GM19468 (cell line): ENCODE results near the gene HOXA9.

Experiments used
- ATAC-seq: cut with Tn5 transposase; IDR thresholded peaks from one replicate; pipeline ENCODE4 v1.9.1; 2021; ENCODE audit warnings: mild to moderate bottlenecking, moderate library complexity, moderate number of reproducible peaks; ENCODE audit not compliant: unreplicated experiment; ENCODE audit errors: extremely low read depth

Gene HOXA9

DNA sequence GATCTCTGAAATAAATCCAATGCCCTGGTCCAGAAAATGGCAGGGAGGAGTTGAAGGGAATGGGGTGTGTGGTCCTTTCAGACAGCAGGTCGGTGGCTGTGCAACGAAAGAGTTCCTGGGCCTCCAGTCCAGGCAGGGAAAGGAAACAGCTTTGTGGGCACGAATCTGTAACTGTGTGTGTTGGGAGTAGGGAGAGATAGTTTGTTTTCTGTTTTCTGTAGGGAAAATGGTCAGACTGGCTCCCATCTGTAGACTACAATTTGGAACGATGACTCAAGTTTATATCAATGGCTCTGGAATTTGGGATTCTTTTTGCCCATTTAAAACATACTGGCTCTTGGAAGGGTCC lies 2.6 kb upstream of the HOXA9 start:
- no peak for ATAC-seq

DNA sequence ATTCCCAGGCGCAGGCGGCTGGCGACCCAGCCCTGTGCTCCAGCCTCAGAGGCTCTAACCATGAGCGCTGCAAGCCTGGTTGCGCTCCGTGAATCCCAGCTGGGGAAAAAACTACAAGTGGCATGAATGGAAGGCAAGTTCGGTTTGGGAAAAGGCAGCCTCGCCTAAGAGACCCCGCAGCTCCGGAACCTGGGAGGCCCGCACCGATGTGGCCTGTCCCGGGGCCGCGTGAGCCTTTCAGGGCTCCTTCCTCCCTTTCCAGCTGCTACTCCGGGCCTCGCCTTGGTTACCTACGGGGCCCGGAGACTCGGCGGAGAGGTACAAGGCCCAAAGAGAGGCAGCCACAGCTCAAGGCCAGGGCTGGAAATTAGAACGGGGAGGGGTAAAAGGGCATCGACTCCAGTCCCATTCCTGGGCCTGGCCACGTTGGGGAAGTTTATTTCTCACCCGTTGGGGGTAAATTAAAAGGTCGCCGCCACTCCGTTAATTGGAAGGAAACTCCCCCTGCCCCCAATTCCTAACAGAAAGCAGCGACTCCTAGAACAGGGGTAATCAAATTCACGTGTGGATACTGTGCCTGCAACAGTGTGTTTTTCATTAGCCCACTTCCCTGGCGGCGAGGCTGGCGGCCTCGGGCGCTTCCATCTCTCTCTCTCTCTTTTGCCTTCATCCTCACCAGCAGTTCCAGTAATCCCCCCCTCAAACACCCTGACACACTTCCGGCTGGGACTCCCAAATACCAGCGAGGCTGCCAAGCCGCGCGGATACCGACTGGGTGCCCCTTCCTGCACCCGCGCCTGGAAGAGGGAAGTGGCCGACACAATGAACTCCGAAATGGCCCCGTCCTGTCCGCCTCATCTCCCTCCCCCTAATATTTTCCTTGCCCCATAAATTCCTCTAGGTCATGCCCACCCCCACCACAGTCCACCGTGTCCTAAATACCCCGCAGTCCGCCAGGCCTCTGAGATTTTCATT lies 1.5 kb upstream of the HOXA9 start:
- ATAC-seq, result no peak

DNA sequence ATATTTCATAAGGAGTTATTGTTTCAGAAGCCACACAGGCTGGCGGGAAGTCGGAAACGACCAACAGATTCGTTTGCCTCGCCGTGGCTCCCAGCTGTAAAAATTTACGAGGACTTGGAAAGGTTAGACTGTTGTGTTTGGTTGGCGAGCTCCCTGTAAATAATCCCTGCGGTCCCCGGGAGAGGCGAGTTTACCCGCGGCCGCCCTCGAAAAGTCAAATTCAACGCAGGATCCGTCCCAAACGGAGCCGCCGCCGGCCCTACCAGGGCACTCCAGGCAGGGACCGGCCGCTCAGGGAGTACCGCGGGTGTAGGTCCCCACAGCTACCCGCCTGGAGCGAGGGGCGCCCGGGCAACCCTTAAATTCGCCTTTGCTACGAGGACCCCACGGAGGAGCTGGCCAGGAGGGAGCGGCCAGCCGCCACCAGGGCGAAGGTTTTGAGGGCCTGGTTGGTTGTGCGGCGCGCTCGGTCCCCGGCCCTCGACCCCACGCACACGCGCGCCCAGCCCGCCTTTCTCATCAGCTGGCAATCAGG lies 726 bp upstream of the HOXA9 start:
- ATAC-seq, result no peak

DNA sequence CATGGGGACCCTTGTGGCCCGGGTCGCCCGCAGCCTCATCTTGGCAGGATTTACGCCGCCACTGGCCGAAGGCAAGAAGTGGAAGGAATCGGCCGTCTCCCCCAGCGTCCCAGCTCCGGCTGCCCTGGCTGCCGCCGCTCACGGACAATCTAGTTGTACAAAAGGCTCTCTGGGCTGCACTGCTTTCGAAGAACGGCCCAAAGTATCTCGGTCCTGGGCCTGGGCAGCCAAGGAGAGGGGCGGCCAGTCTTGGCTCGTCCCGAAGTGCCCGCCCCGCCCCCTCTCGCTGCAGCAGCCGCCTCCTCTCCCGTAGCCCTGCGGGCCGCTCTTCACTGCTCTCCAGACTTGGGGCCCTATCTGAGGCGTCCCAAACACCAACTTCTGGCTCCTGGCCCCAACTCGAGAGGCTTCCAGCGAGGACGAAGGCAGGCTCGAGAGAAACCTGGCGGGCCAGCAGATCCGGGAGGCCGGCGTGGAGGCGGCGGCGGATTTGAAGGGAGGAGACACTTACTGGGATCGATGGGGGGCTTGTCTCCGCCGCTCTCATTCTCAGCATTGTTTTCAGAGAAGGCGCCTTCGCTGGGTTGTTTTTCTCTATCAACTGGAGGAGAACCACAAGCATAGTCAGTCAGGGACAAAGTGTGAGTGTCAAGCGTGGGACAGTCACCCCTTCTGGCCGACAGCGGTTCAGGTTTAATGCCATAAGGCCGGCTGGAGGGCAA lies 809 bp downstream of the HOXA9 start:
- ATAC-seq, result no peak

DNA sequence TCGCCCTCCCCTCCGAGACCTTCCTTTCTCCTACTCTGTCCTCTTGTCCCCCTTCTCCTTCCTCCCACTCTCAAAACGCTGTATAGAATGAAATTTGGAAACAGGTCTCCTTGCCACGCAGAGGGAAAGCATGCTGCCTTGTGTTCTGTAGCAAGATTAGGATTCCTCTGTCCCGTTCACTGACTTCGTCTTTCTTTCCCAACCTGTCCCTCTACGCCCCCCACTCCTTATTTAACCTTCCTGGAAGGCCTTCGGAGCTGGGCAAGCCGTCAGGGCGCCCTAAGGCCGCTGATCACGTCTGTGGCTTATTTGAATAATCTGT lies 1.3 kb downstream of the HOXA9 start:
- ATAC-seq, result no peak

DNA sequence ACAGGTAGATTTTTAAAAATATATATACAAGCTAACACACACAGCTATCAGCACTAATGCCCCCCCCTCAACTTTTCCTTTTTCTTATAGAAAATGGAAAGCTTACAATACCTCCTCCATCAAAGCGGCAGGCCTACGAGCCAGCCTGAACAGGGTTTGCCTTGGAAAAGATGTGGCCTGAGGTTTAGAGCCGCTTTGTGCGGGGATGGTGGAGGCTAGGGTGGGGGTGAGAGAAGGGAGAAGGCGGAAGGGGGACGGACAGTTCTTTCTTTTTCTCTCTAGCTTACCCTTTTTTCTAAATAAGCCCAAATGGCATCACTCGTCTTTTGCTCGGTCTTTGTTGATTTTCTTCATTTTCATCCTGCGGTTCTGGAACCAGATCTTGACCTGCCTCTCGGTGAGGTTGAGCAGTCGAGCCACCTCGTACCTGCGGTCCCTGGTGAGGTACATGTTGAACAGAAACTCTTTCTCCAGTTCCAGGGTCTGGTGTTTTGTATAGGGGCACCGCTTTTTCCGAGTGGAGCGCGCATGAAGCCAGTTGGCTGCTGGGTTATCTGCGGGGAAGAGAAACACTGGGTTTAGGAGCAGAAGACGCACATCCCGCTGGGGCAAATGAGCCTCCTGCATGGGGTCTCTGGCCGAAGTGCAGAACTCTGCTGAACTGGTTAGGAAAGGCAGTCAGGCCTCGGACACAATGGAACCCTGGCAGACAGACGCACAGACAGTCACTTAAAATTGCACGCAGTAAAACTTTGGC lies 1.9 kb downstream of the HOXA9 start:
- no peak for ATAC-seq

DNA sequence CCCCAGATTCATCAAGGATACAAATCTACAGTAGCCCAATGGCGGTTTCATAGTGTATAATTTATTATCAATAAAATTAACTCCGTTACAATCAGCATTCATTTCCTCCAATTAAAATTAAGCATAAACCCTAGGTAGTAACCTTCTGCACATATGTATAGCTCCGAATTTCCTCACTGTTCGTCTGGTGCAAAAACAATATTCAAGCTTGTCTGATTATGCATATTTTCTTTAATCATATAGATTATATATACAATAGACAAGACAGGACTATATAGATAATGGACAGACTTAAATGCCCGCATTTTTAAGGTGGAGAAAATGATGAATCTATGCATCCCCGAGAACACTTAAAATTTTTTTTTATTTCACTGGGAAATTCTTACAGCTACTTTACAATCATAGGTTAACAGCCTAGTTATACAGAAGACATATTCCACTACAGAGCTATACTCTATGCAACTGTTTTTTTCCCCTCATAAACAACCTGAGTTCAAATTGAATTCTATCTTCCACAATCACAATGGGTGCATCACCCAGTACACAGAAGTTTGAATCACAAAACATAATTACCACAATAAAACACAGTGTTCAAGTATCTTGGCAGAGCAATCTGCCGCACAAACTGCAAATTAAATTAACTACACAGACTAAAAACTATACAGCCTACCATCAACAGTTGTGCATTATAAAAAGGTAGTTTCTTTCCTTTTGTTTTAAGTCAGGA lies 2.6 kb downstream of the HOXA9 start:
- no peak for ATAC-seq

DNA sequence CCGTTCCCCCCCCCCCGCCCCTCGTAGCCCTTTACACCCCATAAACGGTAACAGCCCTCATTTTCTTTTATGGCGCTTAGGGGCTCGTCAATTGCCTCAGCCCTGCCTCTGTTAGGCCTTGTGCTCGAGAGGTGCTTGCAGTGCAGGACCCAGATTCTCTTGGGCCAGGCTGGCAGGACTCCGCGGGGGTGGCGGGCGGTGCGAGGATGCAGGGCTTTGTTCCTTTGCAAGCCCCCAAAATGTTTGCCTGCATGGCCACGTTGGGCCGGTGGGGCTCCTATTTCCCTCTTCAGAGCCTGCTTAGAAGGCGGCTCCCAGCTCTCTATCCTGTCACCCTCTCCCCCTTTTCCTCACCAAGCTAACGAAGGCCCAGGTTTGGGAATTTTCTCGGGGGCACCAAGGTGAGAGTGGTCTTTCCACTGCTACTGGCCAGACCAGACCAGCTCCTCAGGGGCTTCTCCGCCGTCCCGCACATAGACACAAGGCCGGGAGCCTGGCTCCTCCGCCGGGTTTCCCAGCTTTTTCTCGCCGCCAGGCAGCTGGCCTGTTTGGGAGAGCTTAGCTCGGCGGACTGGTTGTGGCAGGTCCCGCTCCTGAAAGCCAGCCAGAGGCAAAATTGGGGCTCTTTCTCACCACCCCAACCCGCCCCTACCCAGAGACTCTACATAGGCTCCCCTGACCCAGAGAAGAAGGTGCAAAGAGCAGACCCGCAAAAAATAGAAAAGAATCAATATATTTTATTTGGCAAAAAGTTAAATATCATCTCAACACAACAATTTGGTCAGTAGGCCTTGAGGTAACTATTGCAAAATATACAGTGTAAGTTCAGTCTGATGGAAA lies 3.4 kb downstream of the HOXA9 start:
- no peak for ATAC-seq

DNA sequence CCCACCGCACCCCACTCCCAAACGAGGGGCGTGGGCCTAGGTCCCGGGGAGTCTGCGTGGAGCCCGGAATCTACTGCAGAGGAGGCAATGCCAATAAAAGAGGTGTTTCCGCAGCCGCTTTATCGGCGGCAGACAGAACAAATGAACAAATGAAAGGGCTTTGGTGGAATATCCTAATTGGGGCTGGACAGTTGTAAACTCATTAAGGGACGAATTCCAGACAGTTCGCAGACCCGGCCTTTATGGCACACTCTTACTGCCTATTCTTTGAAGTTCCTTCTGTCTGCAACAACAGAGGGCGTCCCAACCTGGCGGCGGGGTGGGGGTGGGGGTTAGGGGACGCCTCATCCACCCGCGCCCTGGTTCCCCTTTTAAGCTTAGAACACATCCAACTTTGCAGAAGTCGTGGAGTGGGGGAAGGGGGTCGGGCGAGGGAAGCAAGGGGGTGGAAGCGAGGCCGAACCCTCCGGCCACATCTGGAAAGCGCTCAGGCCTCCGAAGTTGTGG lies 4.1 kb downstream of the HOXA9 start:
- no peak for ATAC-seq

DNA sequence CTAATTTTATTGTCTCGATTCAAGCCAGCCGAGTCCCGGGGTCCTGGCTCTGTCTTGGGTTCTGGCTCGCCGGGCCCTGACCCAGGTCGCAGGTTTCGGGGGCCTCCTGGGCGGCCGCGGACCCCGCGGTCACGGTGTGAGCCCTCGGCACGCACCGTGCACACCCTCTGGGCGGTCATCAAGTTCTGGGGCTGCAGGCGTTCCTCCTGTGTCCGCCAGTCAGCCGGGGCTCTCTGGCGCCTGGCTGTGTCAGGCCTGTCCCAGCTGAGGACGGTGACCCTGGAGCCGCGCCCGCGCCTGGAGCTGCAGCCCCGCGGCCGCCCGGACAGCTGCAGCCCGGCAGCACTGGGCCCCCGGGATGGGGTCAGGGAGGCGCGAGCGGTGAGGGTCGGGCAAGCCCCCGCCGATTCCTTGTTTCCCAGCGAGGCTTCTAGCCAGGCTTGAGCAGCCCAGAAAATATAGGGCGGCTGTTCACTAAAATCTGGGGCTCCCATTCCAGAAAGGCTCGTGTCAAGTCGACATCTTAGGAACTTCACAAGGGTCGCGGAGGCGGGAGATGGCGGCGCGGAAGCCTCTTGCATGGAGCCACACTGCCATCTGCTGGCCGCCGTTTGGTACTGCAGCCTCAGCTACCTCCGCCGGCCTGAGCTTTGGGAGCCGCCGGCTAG lies 4.7 kb downstream of the HOXA9 start:
- no peak for ATAC-seq

DNA sequence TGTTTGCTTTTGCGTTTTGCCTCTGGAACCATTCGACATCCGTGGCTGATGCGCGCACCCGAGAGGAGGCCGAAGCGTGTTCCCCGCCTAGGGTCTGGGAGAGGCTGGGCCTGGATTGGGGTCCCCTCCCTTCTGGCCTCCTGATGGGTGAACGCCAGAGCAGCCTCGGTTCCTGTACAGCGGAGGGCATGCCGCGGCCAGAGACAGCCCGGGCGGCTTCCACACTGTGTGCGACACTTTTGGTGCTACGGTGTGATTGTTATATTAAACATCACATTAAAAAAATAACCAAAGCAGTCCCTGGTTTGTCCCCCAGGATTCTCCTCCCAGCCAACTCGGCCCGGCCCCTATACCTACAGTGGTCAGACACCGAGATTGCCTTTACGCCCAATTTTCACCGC lies 5.2 kb downstream of the HOXA9 start:
- ATAC-seq, result no peak

DNA sequence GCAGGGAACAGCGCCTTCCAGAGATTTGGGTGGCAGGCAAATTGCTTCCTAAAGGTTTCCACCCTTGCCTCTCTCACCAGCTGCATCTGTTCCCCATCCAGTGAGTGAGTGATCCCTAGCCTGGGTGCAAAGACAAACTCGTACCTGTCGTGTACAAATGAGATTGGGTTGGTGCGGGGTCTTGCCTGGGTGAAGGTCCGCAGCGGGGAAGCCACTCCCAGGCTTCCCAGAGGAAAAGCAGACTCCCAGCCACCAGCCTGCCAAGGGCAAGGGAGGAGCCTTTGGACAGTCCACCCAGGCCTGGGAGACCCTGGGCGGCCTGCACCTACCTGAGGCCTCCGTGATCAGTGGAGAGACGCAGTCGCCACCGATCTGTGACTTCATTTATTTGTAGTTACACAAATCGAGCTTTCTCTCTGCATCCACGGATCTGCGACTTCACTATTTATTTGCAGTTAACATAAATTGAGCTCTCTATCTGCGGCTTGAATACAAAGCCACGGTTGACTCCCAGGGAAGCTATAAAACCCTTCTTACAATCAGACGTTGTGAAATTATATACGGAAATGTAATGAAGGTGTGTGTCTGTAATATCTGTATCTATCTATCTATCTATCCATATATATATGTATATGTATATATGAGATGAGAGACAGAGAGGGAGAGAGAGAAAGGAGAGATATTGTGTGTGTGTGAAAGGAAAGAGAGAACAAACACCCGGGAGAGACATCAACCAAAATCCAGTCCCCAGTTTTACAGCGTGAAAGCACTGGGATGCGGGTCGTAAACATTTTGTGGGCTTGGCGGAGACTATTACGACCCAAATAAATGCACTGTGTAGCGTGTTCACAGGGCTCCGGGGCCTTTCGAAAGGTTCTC lies 5.8 kb downstream of the HOXA9 start:
- ATAC-seq, result no peak

DNA sequence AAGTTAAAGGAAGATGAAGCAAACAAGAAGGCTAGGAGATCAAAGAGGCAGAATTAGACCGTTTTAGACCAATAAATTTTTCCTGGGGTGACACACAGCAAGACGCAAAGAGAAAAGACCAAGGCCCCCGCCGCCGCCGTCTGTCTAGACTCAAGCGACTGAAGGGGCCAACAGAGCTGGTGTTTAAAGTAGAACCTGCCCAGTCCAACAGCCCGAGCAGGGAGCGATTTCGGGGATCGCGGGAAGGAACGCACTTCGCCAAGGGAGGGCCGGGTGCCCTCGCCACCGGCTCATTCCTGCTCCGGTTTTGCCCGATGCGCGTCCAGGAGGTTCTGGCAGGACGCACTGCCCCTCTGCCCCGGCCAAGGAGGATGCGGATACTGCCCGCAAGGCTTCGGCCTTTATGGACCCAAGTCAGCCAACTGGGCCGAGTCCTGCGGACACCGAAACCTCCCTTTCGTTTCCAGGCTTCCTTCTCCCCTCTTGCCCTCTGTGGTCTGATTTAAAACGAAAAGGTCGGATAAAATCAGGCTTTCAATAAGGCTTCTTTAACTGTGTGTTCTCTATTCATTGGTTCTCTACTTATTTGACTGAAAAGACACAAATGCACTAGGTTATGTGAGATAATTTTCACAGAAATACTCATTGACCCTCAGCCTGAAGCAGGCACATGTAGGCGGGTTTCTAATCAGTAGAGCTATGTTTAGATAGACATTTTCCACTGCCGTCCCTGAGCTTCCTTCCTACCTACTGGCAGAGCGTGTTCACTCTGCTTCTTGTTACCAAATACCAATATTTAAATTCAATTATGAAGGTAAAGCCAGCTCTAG lies 6.7 kb downstream of the HOXA9 start:
- no peak for ATAC-seq

DNA sequence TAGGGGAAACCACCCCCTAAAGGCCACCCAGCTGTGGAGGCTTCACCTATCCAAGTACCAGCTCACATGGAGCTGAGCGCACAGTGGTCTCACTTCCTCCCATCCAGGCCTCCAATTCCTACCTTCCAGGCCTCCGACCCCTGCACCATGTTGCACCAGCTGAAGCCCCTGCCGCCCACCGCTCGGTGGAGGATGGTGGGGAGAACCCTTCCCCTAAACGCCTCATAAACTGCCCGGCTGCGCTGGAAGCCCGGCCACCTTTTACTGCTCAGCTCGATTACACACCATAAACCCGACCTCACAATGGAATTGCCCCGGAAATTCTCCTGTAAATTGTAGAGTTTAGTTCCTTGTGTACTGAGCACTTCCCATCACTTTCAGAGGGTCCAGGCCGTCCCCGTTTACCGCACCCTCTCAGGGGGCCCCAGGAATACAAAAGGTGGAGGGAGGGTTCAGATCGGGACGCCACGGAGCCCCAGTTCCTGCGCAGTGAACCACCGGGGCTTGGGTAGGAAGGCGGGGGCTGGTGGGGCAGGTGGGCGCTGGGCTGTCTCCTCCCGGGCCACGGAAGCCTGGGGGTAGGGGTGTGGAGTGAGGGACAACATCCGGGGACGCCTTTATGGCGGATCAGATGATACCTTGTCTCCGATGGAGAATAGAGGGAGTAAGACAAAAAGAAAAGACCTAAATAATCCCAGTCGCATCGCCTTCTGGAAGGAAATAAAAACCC lies 7.5 kb downstream of the HOXA9 start:
- no peak for ATAC-seq

DNA sequence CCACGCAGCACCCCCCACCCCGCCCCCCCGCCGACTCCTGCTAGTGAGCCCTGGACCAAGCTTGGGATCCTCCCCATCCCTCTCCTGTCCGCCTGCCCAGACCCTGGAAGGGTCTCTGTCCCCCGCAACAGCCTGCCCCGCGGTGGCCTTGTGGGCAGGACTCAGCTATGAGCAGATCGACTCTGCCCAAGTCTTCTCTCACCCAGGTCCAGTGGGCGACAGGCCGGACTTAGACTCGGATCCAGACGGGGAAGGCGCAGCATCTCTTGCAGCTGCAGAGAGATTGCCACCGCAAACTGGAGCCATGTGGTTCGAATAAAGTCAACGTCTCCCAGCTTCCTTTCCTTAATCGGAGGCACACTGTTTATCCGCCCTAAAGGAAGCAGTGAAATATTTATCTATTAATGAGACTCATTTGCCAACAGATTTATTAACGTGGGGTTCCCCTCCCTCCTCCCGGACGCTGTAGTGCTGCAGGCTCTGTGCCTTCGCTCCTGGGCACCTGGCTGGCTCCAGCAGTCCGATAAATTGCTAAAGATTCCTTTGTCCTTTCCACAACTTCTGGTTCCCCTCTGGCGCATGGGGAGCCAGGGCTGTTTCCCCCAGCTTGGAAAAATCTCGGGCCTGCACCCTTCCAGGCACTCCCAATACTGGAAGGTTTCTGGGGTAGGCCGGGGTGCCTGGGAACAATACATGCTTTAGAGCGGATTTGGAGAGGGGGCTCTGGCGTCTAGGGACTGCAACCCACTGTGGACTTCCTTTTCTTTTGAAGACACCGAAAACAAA lies 8.2 kb downstream of the HOXA9 start:
- ATAC-seq, result no peak
